Measurements from ENCODE around the gene KIF5A.

DNA sequence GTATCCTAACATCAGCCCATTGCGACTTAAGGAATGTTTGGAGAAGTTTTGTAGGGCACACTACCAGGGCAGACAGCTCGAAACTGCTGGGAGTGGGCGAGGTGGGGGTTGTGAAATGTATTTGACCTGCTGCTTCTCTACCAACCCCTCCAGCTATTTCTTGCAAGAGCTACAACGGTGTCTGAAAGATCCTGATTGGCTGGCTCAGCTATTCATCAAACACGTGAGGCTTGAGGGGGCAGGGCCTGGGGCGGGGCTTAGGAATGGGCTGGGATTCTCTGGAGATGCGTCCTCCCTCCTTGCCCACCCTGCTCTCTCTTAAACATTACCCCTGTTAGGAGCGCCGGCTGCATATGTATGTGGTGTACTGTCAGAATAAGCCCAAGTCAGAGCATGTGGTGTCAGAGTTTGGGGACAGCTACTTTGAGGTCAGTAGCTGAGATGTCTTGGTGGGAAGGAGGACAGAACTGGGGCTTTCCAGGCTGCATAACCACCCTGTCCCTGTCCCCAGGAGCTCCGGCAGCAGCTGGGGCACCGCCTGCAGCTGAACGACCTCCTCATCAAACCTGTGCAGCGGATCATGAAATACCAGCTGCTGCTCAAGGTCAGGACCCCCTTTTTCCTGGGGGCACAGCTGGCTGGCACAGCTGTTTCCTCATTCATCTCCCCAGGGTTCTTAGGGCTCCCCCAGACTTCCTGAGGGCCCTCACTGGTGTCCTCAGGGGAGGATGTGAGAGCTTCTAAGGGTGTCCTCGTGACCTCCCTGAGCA lies 64.5 kb downstream of the KIF5A start:
- TF ChIP-seq FOXM1 (IDR thresholded peaks at IDR 0.05; ENCODE audit: borderline replicate concordance, low read depth) = no peak
- no peak for TF ChIP-seq YY1 (IDR thresholded peaks at IDR 0.05; ENCODE audit: low read depth)
- TF ChIP-seq EP300 (IDR thresholded peaks at IDR 0.05; ENCODE audit: borderline replicate concordance) = no peak

Measured in Ishikawa (cell line).